Gastroesophageal sphincter (tissue), 4 donors: ENCODE results near the gene SPATA3. TPM values are rescaled to one million over a fixed set of nuclear protein-coding genes. Genes with fewer than 3 reads are reported as not detected.
A peak's percentile ranks its signal among the peaks of the same experiment; 100 is the strongest.

Source experiments
- ATAC-seq: fragments of 150-250 bp; one replicate; pipeline ENCODE4 v1.9.1; 2016; ENCODE audit warnings: mild to moderate bottlenecking, moderate library complexity
- H3K27ac ChIP-seq, 4 donors: fragments of 200-600 bp; sonication (generic) in 3 of 4; 1 replicate in 3 of 4; 2 replicates in 1 of 4; pipeline ENCODE4 v1.5.1; 2016 to 2019
- H3K27me3 ChIP-seq: fragments of 200-600 bp; sonication (generic); one replicate; pipeline ENCODE4 v1.5.1; 2019
- H3K36me3 ChIP-seq, 2 donors: fragments of 200-600 bp; sonication (generic); one replicate each; pipeline ENCODE4 v1.5.1; 2019; ENCODE audit warnings: control low read depth in 1 of 2
- H3K4me1 ChIP-seq, 3 donors: fragments of 200-600 bp; sonication (generic); 1 replicate in 2 of 3; 2 replicates in 1 of 3; pipeline ENCODE4 v1.5.1; 2016 to 2019; ENCODE audit warnings: control low read depth in 2 of 3
- H3K4me3 ChIP-seq, 2 donors: fragments of 200-600 bp; sonication (generic); one replicate each; pipeline ENCODE4 v1.5.1; 2019; ENCODE audit warnings: mild to moderate bottlenecking in 1 of 2, moderate library complexity in 1 of 2
- H3K9me3 ChIP-seq, 3 donors: fragments of 200-600 bp; sonication (generic); one replicate each; pipeline ENCODE4 v1.5.1; 2017 to 2019; ENCODE audit warnings: control low read depth in 2 of 3
- CTCF ChIP-seq, 4 experiments: fragments of 200-600 bp in 2 of 4; fragments of 450-650 bp in 2 of 4; sonication (generic) in 1 of 4; IDR thresholded peaks; one replicate each; pipeline ENCODE4 v1.5.1; 2017 to 2019; ENCODE audit warnings: antibody characterized with exemption in 4 of 4, mild to moderate bottlenecking in 2 of 4, moderate library complexity in 2 of 4
- EP300 ChIP-seq: sonication (generic); formaldehyde crosslinking; IDR thresholded peaks from one replicate; pipeline ENCODE4 v1.6.1; 2017; ENCODE audit warnings: antibody characterized with exemption, mild to moderate bottlenecking
- POLR2A ChIP-seq, 2 donors: fragments of 450-650 bp; IDR thresholded peaks; one replicate each; pipeline ENCODE4 v1.6.1; 2017; ENCODE audit warnings: antibody characterized with exemption in 2 of 2, mild to moderate bottlenecking in 2 of 2, moderate library complexity in 1 of 2
- POLR2AphosphoS5 ChIP-seq: sonication (generic); formaldehyde crosslinking; IDR thresholded peaks from one replicate; pipeline ENCODE4 v1.6.1; 2017; ENCODE audit warnings: antibody characterized with exemption
- WGBS, 2 donors: methylation state at CpG; one replicate each; pipeline ENCODE4 v1.1.5; 2018; ENCODE audit warnings: low coverage in 1 of 2; 5-methylcytosine and 5-hydroxymethylcytosine counted together
- total RNA-seq, 4 donors: library from RNA; depleted of rRNA; stranded (reverse); fragments of >200 nt; gene quantifications; one replicate each; pipeline ENCODE4 v1.1.0, GENCODE V29; 2016

Gene SPATA3
- total RNA-seq, 4 donors from 2014 or later = not detected

DNA sequence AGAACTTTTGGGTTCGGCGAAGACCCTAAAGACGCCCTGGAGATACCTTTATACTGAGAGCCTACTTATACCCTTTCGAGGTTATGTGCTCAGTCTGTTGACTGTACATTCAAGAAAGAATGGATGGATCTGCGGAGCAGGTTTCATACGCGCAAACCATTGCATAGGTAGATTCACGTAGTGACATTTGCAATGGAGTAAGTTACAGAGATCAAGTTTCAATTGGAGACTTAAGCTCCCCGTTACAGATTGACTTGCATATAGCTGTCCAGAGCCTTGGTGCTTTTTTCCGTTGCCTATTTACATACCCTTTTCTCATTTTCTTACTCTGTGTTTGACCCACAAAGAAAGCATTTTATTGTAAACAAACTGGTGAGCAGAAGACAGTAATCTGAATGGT, 61.7 kb downstream of the SPATA3 start:
- WGBS, 2 donors = 6 to 8% methylated on average over 9 to 10 of the region's 10 CpGs
- Histone ChIP-seq H3K4me1 (peaks cover 9 to 46% (median 18%) of the 10 kb centered on the region in 3 donors), H3K36me3 (peaks cover 2 to 15% of the 10 kb centered on the region in 2 donors), H3K27me3 (no peaks in the 10 kb centered on the region), H3K27ac (peak overlapping the region in 2 of 4 donors; percentile 90 to 94), H3K9me3 (no peaks in the 10 kb centered on the region), H3K4me3 (peak overlapping the region; percentile 39 to 74)
- ATAC-seq = no peak
- no peak for TF ChIP-seq POLR2A (IDR thresholded peaks at IDR 0.05)
- TF ChIP-seq POLR2AphosphoS5 = no peak
- TF ChIP-seq EP300 = no peak
- TF ChIP-seq CTCF (IDR thresholded peaks at IDR 0.05) = no peak

Other genes starting within 250 kb of the SPATA3 start
- gene ITM2C, start 131.2 kb upstream of the SPATA3 start, total RNA-seq = 100 to 1,000 TPM in 1 of 4 donors, 10 to 100 TPM in 3; 70.2 to 141 (median 84.0) TPM
- under 1 TPM in 2 of 4 donors, not detected in 2; 0.08 to 0.12 TPM for gene GPR55, start 70.9 kb upstream of the SPATA3 start, total RNA-seq
- gene C2orf72, start 41.4 kb downstream of the SPATA3 start, total RNA-seq = under 1 TPM in 2 of 4 donors, not detected in 2; 0.19 to 0.54 TPM
- gene PSMD1, start 60.7 kb downstream of the SPATA3 start, total RNA-seq = 10 to 100 TPM; 58.8 to 93.4 (median 65.9) TPM
- 10 to 100 TPM in 3 of 4 donors, 1 to 10 TPM in 1; 6.8 to 17.3 (median 16.0) TPM for gene HTR2B, start 128.9 kb downstream of the SPATA3 start, total RNA-seq
- 100 to 1,000 TPM in 3 of 4 donors, 10 to 100 TPM in 1; 69.6 to 298 (median 152) TPM for gene ARMC9, start 202.5 kb downstream of the SPATA3 start, total RNA-seq